Neuronal stem cell (in vitro differentiated cells): ENCODE results near the gene SPSB1.

ENCODE experiments used
- DNase-seq: peaks from one replicate; pipeline ENCODE4 v3.0.0-alpha.2; 2013; ENCODE audit warnings: low spot score
- H2AFZ ChIP-seq: one replicate; pipeline ENCODE4 v1.6.1; 2013; ENCODE audit warnings: mild to moderate bottlenecking, low read length, inconsistent platforms
- H2AK5ac ChIP-seq: 2 replicates; pipeline ENCODE4 v1.6.1; 2013; ENCODE audit warnings: low read depth, mild to moderate bottlenecking, inconsistent platforms, low read length, moderate library complexity, mixed read lengths
- H2BK120ac ChIP-seq: 2 replicates; pipeline ENCODE4 v1.6.1; 2013; ENCODE audit warnings: low read depth, mild to moderate bottlenecking, inconsistent platforms, low read length, moderate library complexity, mixed read lengths
- H2BK12ac ChIP-seq: one replicate; pipeline ENCODE4 v1.6.1; 2013; ENCODE audit warnings: low read length, inconsistent platforms
- H2BK15ac ChIP-seq: 2 replicates; pipeline ENCODE4 v1.6.1; 2013; ENCODE audit warnings: mild to moderate bottlenecking, low read length, inconsistent platforms, mixed read lengths
- H2BK5ac ChIP-seq: one replicate; pipeline ENCODE4 v1.6.1; 2013; ENCODE audit warnings: inconsistent platforms, mild to moderate bottlenecking, low read length, moderate library complexity
- H3K14ac ChIP-seq: one replicate; pipeline ENCODE4 v1.6.1; 2013; ENCODE audit warnings: low read length, inconsistent platforms
- H3K18ac ChIP-seq: 2 replicates; pipeline ENCODE4 v1.6.1; 2013; ENCODE audit warnings: low read length, inconsistent platforms
- H3K23ac ChIP-seq: 2 replicates; pipeline ENCODE4 v1.6.1; 2013; ENCODE audit warnings: low read depth, mild to moderate bottlenecking, mixed read lengths, low read length, inconsistent platforms; ENCODE audit not compliant: poor library complexity
- H3K27ac ChIP-seq: replicated peaks from 3 replicates; pipeline ENCODE4 v1.5.1; 2013; ENCODE audit warnings: low read length, inconsistent platforms
- H3K27me3 ChIP-seq, 3 experiments: 2 replicates each; pipeline ENCODE4 v1.6.1; 2013; ENCODE audit warnings: low read length in 3 of 3, mild to moderate bottlenecking in 2 of 3, inconsistent platforms in 1 of 3, low read depth in 1 of 3, mixed read lengths in 1 of 3, moderate library complexity in 1 of 3; ENCODE audit not compliant: control insufficient read depth in 3 of 3, insufficient read depth in 3 of 3
- H3K36me3 ChIP-seq, 2 donors: replicated peaks in 1 of 2; 2 replicates each; pipeline ENCODE4 v1.6.1; 2013; ENCODE audit warnings: low read length in 2 of 2; ENCODE audit not compliant: control insufficient read depth in 2 of 2, insufficient read depth in 2 of 2
- H3K4ac ChIP-seq: 2 replicates; pipeline ENCODE4 v1.6.1; 2013; ENCODE audit warnings: inconsistent platforms, mild to moderate bottlenecking, low read length, moderate library complexity
- H3K4me1 ChIP-seq, 2 donors: 1 replicate in 1 of 2; 2 replicates in 1 of 2; pipeline ENCODE4 v1.6.1; 2013; ENCODE audit warnings: low read length in 2 of 2, low read depth in 1 of 2; ENCODE audit not compliant: control insufficient read depth in 2 of 2, insufficient read depth in 1 of 2
- H3K4me2 ChIP-seq: one replicate; pipeline ENCODE4 v1.6.1; 2013; ENCODE audit warnings: mild to moderate bottlenecking, low read length, inconsistent platforms; ENCODE audit not compliant: insufficient read depth, poor library complexity, severe bottlenecking
- H3K4me3 ChIP-seq, 2 donors: 2 replicates each; pipeline ENCODE4 v1.5.1; 2013; ENCODE audit warnings: low read length in 2 of 2, mild to moderate bottlenecking in 2 of 2, inconsistent platforms in 1 of 2, moderate library complexity in 1 of 2
- H3K79me1 ChIP-seq: one replicate; pipeline ENCODE4 v1.6.1; 2013; ENCODE audit warnings: low read depth, mild to moderate bottlenecking, inconsistent platforms, low read length, moderate library complexity
- H3K9ac ChIP-seq: one replicate; pipeline ENCODE4 v1.6.1; 2013; ENCODE audit warnings: mild to moderate bottlenecking, low read depth, low read length, inconsistent platforms; ENCODE audit not compliant: poor library complexity
- H3K9me3 ChIP-seq, 2 donors: replicated peaks in 1 of 2; 2 replicates each; pipeline versions ENCODE3 to v1.6.1; 2013; ENCODE audit warnings: low read length in 2 of 2, mild to moderate bottlenecking in 2 of 2, inconsistent platforms in 1 of 2, low read depth in 1 of 2, mixed read lengths in 1 of 2, moderate library complexity in 1 of 2; ENCODE audit not compliant: control insufficient read depth in 2 of 2, insufficient read depth in 1 of 2
- H4K8ac ChIP-seq: one replicate; pipeline ENCODE4 v1.6.1; 2013; ENCODE audit warnings: low read depth, mild to moderate bottlenecking, inconsistent platforms, low read length, moderate library complexity
- H4K91ac ChIP-seq: one replicate; pipeline ENCODE4 v1.6.1; 2013; ENCODE audit warnings: low read length, low read depth, mild to moderate bottlenecking, inconsistent platforms; ENCODE audit not compliant: poor library complexity
- WGBS, 2 donors: extraction: QIAGEN DNeasy Blood & Tissue Kit; methylation state at CpG; one replicate each; pipeline ENCODE4 v1.1.7; 2013; ENCODE audit warnings: missing lambda C conversion rate in 2 of 2, mixed read lengths in 1 of 2; ENCODE audit not compliant: insufficient read length in 2 of 2, insufficient replicate concordance in 1 of 2; ENCODE audit errors: extremely low coverage in 2 of 2; 5-methylcytosine and 5-hydroxymethylcytosine counted together

The SPSB1 gene

DNA sequence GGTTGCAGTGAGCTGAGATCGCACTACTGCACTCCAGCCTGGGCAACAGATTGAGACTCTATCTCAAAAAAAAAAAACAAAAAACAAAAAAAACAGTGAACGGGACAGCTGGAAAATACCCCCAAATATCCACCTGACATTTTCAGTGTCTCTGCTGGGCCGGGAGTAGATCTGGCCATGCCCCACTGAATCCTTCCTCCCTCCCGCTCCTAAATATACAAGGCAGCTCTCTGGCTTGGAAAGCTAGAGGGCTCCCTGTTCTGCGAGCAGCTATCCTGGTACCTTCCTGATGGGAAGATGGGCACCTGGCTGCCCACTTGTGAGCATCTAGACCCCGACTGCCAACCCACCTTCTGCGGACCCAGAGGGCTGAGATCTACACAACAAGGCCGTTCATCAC is 21.4 kb downstream of the SPSB1 start:
- Histone ChIP-seq H4K8ac (no peak overlapping the region), H2BK15ac (no peak overlapping the region), H2BK5ac (no peak overlapping the region), H3K9ac (no peak overlapping the region), H3K27me3 (peaks cover 0 to 46% (median 0%) of the 10 kb centered on the region in 3 experiments), H3K36me3 (no peaks in the 10 kb centered on the region), H3K4me1 (no peaks in the 10 kb centered on the region), H3K4me3 (no peak overlapping the region), H3K4ac (no peak overlapping the region), H3K9me3 (no peaks in the 10 kb centered on the region), H3K23ac (peak overlapping the region; percentile 57), H2BK12ac (no peak overlapping the region), H4K91ac (no peak overlapping the region), H3K14ac (no peak overlapping the region), H3K18ac (no peak overlapping the region), H2BK120ac (no peak overlapping the region), H2AFZ (no peak overlapping the region), H3K4me2 (no peak overlapping the region), H3K27ac (no peak overlapping the region), H3K79me1 (no peaks in the 10 kb centered on the region), H2AK5ac (no peak overlapping the region)
- no CpG with 5 or more reads among the region's 8 CpGs for WGBS, 2 donors
- no peak for DNase-seq

GRCh38 chr1:9314711-9315379 is 22.2 kb downstream of the SPSB1 start:
- Histone ChIP-seq H2AFZ (no peak overlapping the region), H3K27ac (no peak overlapping the region), H3K4me1 (peaks cover 0 to 4% of the 10 kb centered on the region in 2 donors), H3K9me3 (no peaks in the 10 kb centered on the region), H2AK5ac (peak overlapping the region; percentile 24), H2BK120ac (no peak overlapping the region), H3K9ac (no peak overlapping the region), H2BK5ac (no peak overlapping the region), H4K8ac (no peak overlapping the region), H3K4me3 (no peak overlapping the region), H2BK15ac (no peak overlapping the region), H2BK12ac (no peak overlapping the region), H3K23ac (peak overlapping the region; percentile 81), H3K4me2 (no peak overlapping the region), H3K18ac (no peak overlapping the region), H3K79me1 (no peaks in the 10 kb centered on the region), H3K14ac (no peak overlapping the region), H3K4ac (no peak overlapping the region), H3K36me3 (no peaks in the 10 kb centered on the region), H4K91ac (no peak overlapping the region), H3K27me3 (peaks cover 0 to 52% (median 0%) of the 10 kb centered on the region in 3 experiments)
- no CpG with 5 or more reads among the region's 11 CpGs for WGBS, 2 donors
- no peak for DNase-seq

GRCh38 chr1:9315411-9316079 is 22.9 kb downstream of the SPSB1 start:
- no peak overlapping the region for H3K4me3 ChIP-seq
- no peak overlapping the region for H3K14ac ChIP-seq
- no peaks in the 10 kb centered on the region for H3K9me3 ChIP-seq
- no peak overlapping the region for H3K18ac ChIP-seq
- H2AK5ac ChIP-seq = peak overlapping the region; percentile 40
- no peak for DNase-seq
- H4K91ac ChIP-seq = no peak overlapping the region
- no peak overlapping the region for H4K8ac ChIP-seq
- no peak overlapping the region for H3K27ac ChIP-seq
- peaks cover 0 to 58% (median 0%) of the 10 kb centered on the region in 3 experiments for H3K27me3 ChIP-seq
- H3K4ac ChIP-seq = no peak overlapping the region
- no CpG with 5 or more reads among the region's 20 CpGs for WGBS, 2 donors
- H2BK12ac ChIP-seq = no peak overlapping the region
- H3K36me3 ChIP-seq = no peaks in the 10 kb centered on the region
- H3K4me2 ChIP-seq = no peak overlapping the region
- H2BK15ac ChIP-seq = no peak overlapping the region
- H3K9ac ChIP-seq = no peak overlapping the region
- H3K4me1 ChIP-seq = peaks cover 0 to 11% of the 10 kb centered on the region in 2 donors
- no peaks in the 10 kb centered on the region for H3K79me1 ChIP-seq
- no peak overlapping the region for H2AFZ ChIP-seq
- H3K23ac ChIP-seq = peak overlapping the region; percentile 81
- H2BK5ac ChIP-seq = no peak overlapping the region
- no peak overlapping the region for H2BK120ac ChIP-seq

- WGBS, 2 donors = no CpG with 5 or more reads among the region's 7 CpGs
Measured at GRCh38 chr1:9316080-9316444, 23.4 kb downstream of the SPSB1 start.

More at GRCh38 chr1:9316080-9316444, 23.4 kb downstream of the SPSB1 start:
- Histone ChIP-seq H3K36me3 (no peaks in the 10 kb centered on the region), H3K18ac (no peak overlapping the region), H2BK5ac (no peak overlapping the region), H3K4me2 (no peak overlapping the region), H3K27me3 (peaks cover 0 to 63% (median 0%) of the 10 kb centered on the region in 3 experiments), H3K23ac (peak overlapping the region; percentile 8), H2AFZ (no peak overlapping the region), H3K9ac (no peak overlapping the region), H3K4me1 (peaks cover 0 to 16% of the 10 kb centered on the region in 2 donors), H2AK5ac (peak overlapping the region; percentile 40), H3K79me1 (no peaks in the 10 kb centered on the region), H2BK120ac (no peak overlapping the region), H3K27ac (no peak overlapping the region), H3K4ac (no peak overlapping the region), H4K8ac (no peak overlapping the region), H3K9me3 (no peaks in the 10 kb centered on the region), H2BK12ac (no peak overlapping the region), H3K14ac (no peak overlapping the region), H4K91ac (no peak overlapping the region), H2BK15ac (no peak overlapping the region), H3K4me3 (no peak overlapping the region)
- no peak for DNase-seq
